ENCODE data around the gene MBD1. TPM values are rescaled to one million over a fixed set of nuclear protein-coding genes. Genes with fewer than 3 reads are reported as not detected.

Gene MBD1
- total and polyA plus RNA-seq, 2 of the 13 experiments (the other 11 are each of a cell fraction or from before 2014, with no cell fraction given) = 25.5 to 28.6 TPM

DNA sequence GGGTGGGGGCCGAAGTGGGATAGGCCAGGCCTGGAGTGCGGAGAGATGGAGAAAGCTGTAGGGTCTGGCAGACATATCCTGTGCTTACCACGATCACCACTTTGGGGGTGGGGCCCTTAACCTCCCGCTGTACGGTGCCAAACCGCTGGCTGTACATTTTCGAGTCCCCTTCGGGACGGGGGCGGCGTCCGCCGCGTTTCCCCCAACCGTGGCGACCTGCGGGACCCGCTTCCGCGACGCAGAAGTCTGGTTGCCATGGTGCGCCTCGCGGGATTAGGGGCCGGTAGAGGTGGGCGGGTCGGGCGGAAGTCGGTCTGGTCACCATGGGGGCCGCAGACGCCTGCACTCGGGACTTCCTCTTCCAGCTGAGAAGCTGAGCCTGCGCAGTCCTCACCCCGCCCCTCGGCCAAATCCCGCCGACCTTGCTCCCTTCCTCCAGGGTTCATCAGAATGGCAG lies 15.0 kb downstream of the MBD1 start, which contains the start of gene CFAP53 (continued):
- TF ChIP-seq SP5 (CRISPR knock-in tag; IDR thresholded peaks at IDR 0.05; ENCODE audit: borderline replicate concordance, low read depth) = 0 out of 2 replicates have a peak, but pooled peaks have one; percentile 25
- TF ChIP-seq PRDM10 (CRISPR knock-in tag; IDR thresholded peaks at IDR 0.05; ENCODE audit: low read depth) = no peak
- no peak for TF ChIP-seq ZNF318 (CRISPR knock-in tag; IDR thresholded peaks at IDR 0.05)
- TF ChIP-seq SAP130 (CRISPR knock-in tag; IDR thresholded peaks at IDR 0.05; ENCODE audit: low read depth) = peak; percentile 98
- TF ChIP-seq ZFP41 (CRISPR knock-in tag; IDR thresholded peaks at IDR 0.05; ENCODE audit: borderline replicate concordance) = no peak
- TF ChIP-seq GZF1 (CRISPR knock-in tag; IDR thresholded peaks at IDR 0.05) = 0 out of 2 replicates have a peak, but pooled peaks have one; percentile 37
- TF ChIP-seq, protein P1, sequence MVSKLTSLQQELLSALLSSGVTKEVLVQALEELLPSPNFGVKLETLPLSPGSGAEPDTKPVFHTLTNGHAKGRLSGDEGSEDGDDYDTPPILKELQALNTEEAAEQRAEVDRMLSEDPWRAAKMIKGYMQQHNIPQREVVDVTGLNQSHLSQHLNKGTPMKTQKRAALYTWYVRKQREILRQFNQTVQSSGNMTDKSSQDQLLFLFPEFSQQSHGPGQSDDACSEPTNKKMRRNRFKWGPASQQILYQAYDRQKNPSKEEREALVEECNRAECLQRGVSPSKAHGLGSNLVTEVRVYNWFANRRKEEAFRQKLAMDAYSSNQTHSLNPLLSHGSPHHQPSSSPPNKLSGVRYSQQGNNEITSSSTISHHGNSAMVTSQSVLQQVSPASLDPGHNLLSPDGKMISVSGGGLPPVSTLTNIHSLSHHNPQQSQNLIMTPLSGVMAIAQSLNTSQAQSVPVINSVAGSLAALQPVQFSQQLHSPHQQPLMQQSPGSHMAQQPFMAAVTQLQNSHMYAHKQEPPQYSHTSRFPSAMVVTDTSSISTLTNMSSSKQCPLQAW (CRISPR knock-in tag; IDR thresholded peaks at IDR 0.05) = peak; percentile 39; the same call in 1 of the 2 replicates
- TF ChIP-seq CAMTA2 (CRISPR knock-in tag; IDR thresholded peaks at IDR 0.05; ENCODE audit: borderline replicate concordance) = no peak
- no peak for TF ChIP-seq MEF2D (CRISPR knock-in tag; IDR thresholded peaks at IDR 0.05)
- TF ChIP-seq GFI1 (CRISPR knock-in tag; IDR thresholded peaks at IDR 0.05; ENCODE audit: borderline replicate concordance) = no peak
- no peak for TF ChIP-seq PTBP1 (IDR thresholded peaks at IDR 0.05; ENCODE audit: low read depth, low read length, poor library complexity, severe bottlenecking)

Data from HepG2 (cell line).